ENCODE data around the gene LIN52.

The LIN52 gene

GRCh38 chr14:74207943-74208342 lies 123.2 kb downstream of the LIN52 start:
- TF ChIP-seq CTCF (IDR thresholded peaks at IDR 0.05; ENCODE audit: extremely low read depth, insufficient read depth, missing control alignments), result peak; percentile 18
- in situ Hi-C loops (cut with MboI; ENCODE audit: low pct_unique_long_range_greater_than_20kb, low sequenced_read_pairs, unreplicated experiment), result no loop called here
- DNase-seq (ENCODE audit: low spot score), result no peak

DNA sequence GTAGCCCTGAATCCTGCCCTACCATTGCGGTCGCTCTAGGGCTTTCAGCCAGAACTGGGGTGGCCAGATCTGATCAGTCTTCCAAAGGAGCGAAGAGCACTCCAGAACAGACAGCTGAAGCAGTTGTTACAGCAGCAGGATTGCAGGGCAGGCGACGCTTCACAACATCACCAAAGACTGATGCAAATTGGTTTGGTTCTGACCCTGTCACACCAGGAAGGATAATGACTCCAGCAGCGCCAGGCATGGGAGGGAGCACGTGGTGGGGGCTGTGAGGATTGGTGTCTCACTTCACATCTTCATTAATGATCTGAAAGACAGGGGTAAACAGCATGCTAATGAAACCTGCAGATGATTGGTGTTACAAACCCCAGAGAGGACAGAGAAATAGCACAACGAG lies 123.9 kb downstream of the LIN52 start:
- in situ Hi-C loops (cut with MboI; ENCODE audit: low pct_unique_long_range_greater_than_20kb, low sequenced_read_pairs, unreplicated experiment), result no loop called here
- no peak for DNase-seq (ENCODE audit: low spot score)
- TF ChIP-seq CTCF (IDR thresholded peaks at IDR 0.05; ENCODE audit: extremely low read depth, insufficient read depth, missing control alignments), result no peak

- in situ Hi-C loops (cut with MboI; ENCODE audit: low pct_unique_long_range_greater_than_20kb, low sequenced_read_pairs, unreplicated experiment), result no loop called here
- TF ChIP-seq CTCF (IDR thresholded peaks at IDR 0.05; ENCODE audit: extremely low read depth, insufficient read depth, missing control alignments), result no peak
- DNase-seq (ENCODE audit: low spot score), result no peak
Observed at GRCh38 chr14:74211945-74212580, 127.3 kb downstream of the LIN52 start.

GRCh38 chr14:74213907-74214803 lies 129.4 kb downstream of the LIN52 start:
- in situ Hi-C loops (cut with MboI; ENCODE audit: low pct_unique_long_range_greater_than_20kb, low sequenced_read_pairs, unreplicated experiment), result no loop called here
- DNase-seq (ENCODE audit: low spot score), result no peak
- TF ChIP-seq CTCF (IDR thresholded peaks at IDR 0.05; ENCODE audit: extremely low read depth, insufficient read depth, missing control alignments), result no peak

DNA sequence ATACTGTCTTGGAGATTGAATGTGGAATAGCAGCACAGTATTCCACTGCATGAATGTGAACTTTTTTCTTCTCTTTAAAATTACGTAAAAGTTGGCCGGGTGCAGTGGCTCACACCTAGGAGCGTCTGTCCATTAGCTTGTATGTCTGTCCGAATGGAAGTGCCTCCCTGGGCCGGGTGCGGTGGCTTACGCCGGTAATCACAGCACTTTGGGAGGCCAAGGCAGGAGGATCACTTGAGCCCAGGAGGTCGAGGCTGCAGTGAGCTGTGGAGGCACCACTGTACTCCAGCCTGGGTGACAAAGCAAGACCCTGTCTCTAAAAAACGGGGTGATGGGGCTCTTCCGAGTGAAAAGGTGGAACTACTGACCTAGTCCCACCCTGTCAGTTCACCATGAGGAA lies 131.9 kb downstream of the LIN52 start:
- DNase-seq (ENCODE audit: low spot score), result no peak
- TF ChIP-seq CTCF (IDR thresholded peaks at IDR 0.05; ENCODE audit: extremely low read depth, insufficient read depth, missing control alignments), result no peak
- in situ Hi-C loops (cut with MboI; ENCODE audit: low pct_unique_long_range_greater_than_20kb, low sequenced_read_pairs, unreplicated experiment), result no loop called here

DNA sequence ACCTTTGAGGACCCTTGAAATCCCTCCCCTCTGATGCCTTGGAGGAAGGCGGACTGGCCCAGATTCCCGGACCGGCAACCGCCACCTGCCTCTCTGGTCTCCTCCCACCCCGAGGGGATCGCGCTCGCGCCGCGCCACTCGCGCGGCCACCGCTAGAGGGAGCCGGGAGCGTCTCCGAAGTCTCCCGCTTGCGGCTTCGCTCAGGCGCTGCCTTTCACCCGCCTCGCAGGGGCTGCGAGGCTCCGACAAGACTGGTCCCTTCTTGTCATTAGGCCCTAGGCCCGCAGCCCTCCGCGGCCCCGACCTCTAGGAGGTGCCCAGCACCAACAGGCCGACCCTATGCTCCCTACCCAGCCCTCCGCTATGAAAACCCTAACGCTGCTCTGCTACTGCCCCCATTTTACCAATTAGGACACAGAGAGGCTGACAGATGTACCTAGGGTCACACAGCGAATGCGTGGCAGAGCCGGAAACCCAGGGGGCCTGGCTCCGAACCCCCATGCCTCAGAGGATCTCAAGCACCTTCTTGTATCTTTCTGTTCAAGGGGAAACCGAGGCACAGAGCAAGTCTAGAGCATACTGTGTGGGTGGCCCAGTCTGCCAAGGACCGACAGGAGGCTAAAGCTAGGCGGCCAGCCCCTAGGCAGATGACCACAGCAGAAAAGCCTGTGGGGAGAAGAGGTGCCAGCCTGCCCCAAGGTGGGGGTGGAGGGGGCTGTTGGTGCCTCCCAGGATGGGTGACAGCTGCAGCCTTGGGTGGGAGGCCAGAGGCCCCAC lies 133.1 kb downstream of the LIN52 start:
- in situ Hi-C loops (cut with MboI; ENCODE audit: low pct_unique_long_range_greater_than_20kb, low sequenced_read_pairs, unreplicated experiment), result no loop called here
- TF ChIP-seq CTCF (IDR thresholded peaks at IDR 0.05; ENCODE audit: extremely low read depth, insufficient read depth, missing control alignments), result peak; percentile 98
- peak; percentile 90 for DNase-seq (ENCODE audit: low spot score)
